Liver (tissue), 3 donors: Measurements from ENCODE around the gene PRR20G.

ENCODE experiments used
- EGR1 ChIP-seq, 2 donors: IDR thresholded peaks; 2 replicates each; pipeline ENCODE4 v1.6.1; 2016 to 2018; ENCODE audit warnings: antibody characterized with exemption in 2 of 2, low read depth in 2 of 2
- GABPA ChIP-seq, 2 donors: IDR thresholded peaks in 1 of 2; conservative IDR thresholded peaks in 1 of 2; 2 replicates each; pipeline ENCODE4 v1.6.1; 2016; ENCODE audit warnings: antibody characterized with exemption in 2 of 2, mild to moderate bottlenecking in 1 of 2, moderate library complexity in 1 of 2
- SP1 ChIP-seq: IDR thresholded peaks from 2 replicates; pipeline ENCODE4 v1.6.1; 2018; ENCODE audit warnings: antibody characterized with exemption, mild to moderate bottlenecking
- YY1 ChIP-seq: IDR thresholded peaks from 2 replicates; pipeline ENCODE4 v1.6.1; 2016; ENCODE audit warnings: antibody characterized with exemption, mild to moderate bottlenecking
- TF ChIP-seq, protein P1 (sequence below): IDR thresholded peaks from 2 replicates; pipeline ENCODE4 v1.6.1; 2016; ENCODE audit warnings: antibody characterized with exemption
- TF ChIP-seq, protein P2 (sequence below): fragments of 150-350 bp; IDR thresholded peaks from 2 replicates; pipeline ENCODE4 v1.5.1; 2017; ENCODE audit warnings: improper control_type of control experiment, low read depth, low read length; ENCODE audit not compliant: missing input control
- TF ChIP-seq, protein P3 (sequence below): IDR thresholded peaks from 2 replicates; pipeline ENCODE4 v1.6.1; 2016; ENCODE audit warnings: antibody characterized with exemption, mild to moderate bottlenecking
- donor health status: healthy.
- donor health status: healthy.

DNA sequence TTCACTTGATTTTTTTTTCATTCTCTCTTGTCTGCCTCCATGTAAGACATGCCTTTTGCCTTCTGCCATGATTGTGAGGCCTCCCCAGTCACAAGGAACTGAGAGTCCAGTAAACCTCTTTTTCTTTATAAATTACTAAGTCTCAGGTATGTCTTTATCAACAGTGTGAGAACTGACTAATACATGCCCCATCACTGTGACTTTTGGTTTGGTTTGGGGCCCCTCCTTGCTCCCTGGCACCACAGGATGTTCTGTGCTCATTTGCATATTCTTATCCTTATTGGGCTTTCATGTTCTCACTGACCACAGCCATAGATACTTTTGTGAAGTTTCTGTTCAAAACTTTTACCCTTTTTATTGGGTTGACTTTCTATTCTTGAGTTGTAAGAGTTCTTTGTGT lies 3.8 kb upstream of the PRR20G start:
- TF ChIP-seq, protein P1, sequence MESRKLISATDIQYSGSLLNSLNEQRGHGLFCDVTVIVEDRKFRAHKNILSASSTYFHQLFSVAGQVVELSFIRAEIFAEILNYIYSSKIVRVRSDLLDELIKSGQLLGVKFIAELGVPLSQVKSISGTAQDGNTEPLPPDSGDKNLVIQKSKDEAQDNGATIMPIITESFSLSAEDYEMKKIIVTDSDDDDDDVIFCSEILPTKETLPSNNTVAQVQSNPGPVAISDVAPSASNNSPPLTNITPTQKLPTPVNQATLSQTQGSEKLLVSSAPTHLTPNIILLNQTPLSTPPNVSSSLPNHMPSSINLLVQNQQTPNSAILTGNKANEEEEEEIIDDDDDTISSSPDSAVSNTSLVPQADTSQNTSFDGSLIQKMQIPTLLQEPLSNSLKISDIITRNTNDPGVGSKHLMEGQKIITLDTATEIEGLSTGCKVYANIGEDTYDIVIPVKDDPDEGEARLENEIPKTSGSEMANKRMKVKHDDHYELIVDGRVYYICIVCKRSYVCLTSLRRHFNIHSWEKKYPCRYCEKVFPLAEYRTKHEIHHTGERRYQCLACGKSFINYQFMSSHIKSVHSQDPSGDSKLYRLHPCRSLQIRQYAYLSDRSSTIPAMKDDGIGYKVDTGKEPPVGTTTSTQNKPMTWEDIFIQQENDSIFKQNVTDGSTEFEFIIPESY = no peak
- TF ChIP-seq EGR1 (IDR thresholded peaks at IDR 0.05; ENCODE audit: low read depth in 2 of 2) (no peak), GABPA (IDR thresholded peaks at IDR 0.05 in 1 of 2, conservative IDR thresholded peaks at IDR 0.05 in 1 of 2) (no peak), SP1 (no peak), YY1 (no peak)
- TF ChIP-seq, protein P2, sequence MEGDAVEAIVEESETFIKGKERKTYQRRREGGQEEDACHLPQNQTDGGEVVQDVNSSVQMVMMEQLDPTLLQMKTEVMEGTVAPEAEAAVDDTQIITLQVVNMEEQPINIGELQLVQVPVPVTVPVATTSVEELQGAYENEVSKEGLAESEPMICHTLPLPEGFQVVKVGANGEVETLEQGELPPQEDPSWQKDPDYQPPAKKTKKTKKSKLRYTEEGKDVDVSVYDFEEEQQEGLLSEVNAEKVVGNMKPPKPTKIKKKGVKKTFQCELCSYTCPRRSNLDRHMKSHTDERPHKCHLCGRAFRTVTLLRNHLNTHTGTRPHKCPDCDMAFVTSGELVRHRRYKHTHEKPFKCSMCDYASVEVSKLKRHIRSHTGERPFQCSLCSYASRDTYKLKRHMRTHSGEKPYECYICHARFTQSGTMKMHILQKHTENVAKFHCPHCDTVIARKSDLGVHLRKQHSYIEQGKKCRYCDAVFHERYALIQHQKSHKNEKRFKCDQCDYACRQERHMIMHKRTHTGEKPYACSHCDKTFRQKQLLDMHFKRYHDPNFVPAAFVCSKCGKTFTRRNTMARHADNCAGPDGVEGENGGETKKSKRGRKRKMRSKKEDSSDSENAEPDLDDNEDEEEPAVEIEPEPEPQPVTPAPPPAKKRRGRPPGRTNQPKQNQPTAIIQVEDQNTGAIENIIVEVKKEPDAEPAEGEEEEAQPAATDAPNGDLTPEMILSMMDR = no peak
- TF ChIP-seq, protein P3, sequence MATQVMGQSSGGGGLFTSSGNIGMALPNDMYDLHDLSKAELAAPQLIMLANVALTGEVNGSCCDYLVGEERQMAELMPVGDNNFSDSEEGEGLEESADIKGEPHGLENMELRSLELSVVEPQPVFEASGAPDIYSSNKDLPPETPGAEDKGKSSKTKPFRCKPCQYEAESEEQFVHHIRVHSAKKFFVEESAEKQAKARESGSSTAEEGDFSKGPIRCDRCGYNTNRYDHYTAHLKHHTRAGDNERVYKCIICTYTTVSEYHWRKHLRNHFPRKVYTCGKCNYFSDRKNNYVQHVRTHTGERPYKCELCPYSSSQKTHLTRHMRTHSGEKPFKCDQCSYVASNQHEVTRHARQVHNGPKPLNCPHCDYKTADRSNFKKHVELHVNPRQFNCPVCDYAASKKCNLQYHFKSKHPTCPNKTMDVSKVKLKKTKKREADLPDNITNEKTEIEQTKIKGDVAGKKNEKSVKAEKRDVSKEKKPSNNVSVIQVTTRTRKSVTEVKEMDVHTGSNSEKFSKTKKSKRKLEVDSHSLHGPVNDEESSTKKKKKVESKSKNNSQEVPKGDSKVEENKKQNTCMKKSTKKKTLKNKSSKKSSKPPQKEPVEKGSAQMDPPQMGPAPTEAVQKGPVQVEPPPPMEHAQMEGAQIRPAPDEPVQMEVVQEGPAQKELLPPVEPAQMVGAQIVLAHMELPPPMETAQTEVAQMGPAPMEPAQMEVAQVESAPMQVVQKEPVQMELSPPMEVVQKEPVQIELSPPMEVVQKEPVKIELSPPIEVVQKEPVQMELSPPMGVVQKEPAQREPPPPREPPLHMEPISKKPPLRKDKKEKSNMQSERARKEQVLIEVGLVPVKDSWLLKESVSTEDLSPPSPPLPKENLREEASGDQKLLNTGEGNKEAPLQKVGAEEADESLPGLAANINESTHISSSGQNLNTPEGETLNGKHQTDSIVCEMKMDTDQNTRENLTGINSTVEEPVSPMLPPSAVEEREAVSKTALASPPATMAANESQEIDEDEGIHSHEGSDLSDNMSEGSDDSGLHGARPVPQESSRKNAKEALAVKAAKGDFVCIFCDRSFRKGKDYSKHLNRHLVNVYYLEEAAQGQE = no peak
